Peyer's patch (tissue), 4 donors: Measurements from ENCODE around the gene STK32C.

Experiments used
- CTCF ChIP-seq, 6 experiments: fragments of 450-650 bp in 4 of 6; fragments of 200-600 bp in 2 of 6; sonication (generic) in 1 of 6; IDR thresholded peaks; one replicate each; pipeline ENCODE4 v1.5.1; 2017 to 2019; ENCODE audit warnings: antibody characterized with exemption in 6 of 6, mild to moderate bottlenecking in 3 of 6, moderate library complexity in 1 of 6
- POLR2A ChIP-seq, 2 donors: fragments of 450-650 bp; IDR thresholded peaks; one replicate each; pipeline ENCODE4 v1.5.1; 2017; ENCODE audit warnings: antibody characterized with exemption in 2 of 2, mild to moderate bottlenecking in 2 of 2, moderate library complexity in 2 of 2

- TF ChIP-seq CTCF (IDR thresholded peaks at IDR 0.05) (no peak), POLR2A (IDR thresholded peaks at IDR 0.05) (no peak)
Measured at GRCh38 chr10:132229834-132230556, 77.8 kb downstream of the STK32C start.
